MM.1S (cell line): ENCODE data around the gene CCL20.

Experiments used
- DNase-seq: peaks from one replicate; pipeline ENCODE4 v3.0.0-alpha.2; 2015
- H2AFZ ChIP-seq: fragments of 300-600 bp; sonication (generic); 2 replicates; pipeline ENCODE4 v1.6.0; 2016; ENCODE audit warnings: antibody characterized with exemption, low read length
- H3F3A ChIP-seq: fragments of 300-600 bp; sonication (generic); 2 replicates; pipeline ENCODE4 v1.6.1; 2016; ENCODE audit warnings: mild to moderate bottlenecking, antibody characterized with exemption, low read length, moderate library complexity, mixed read lengths; ENCODE audit not compliant: insufficient read depth
- H3K27ac ChIP-seq: fragments of 300-600 bp; sonication (generic); 2 replicates; pipeline ENCODE4 v1.5.1; 2016; ENCODE audit warnings: mild to moderate bottlenecking, low read length
- H3K27me3 ChIP-seq: fragments of 300-600 bp; sonication (generic); replicated peaks from 2 replicates; pipeline ENCODE4 v1.6.0; 2016; ENCODE audit warnings: low read length; ENCODE audit not compliant: insufficient read depth
- H3K36me3 ChIP-seq: fragments of 300-600 bp; sonication (generic); replicated peaks from 2 replicates; pipeline ENCODE4 v1.6.1; 2016; ENCODE audit warnings: mild to moderate bottlenecking, low read length, mixed read lengths; ENCODE audit not compliant: insufficient read depth
- H3K4me1 ChIP-seq: fragments of 300-600 bp; sonication (generic); 2 replicates; pipeline ENCODE4 v1.6.1; 2016; ENCODE audit warnings: low read length, mixed read lengths
- H3K4me2 ChIP-seq: fragments of 300-600 bp; sonication (generic); 2 replicates; pipeline ENCODE4 v1.6.0; 2016; ENCODE audit warnings: low read depth, low read length
- H3K4me3 ChIP-seq: fragments of 300-600 bp; sonication (generic); 2 replicates; pipeline ENCODE4 v1.5.1; 2016; ENCODE audit warnings: low read length, mixed read lengths
- H3K79me2 ChIP-seq: fragments of 300-600 bp; sonication (generic); 2 replicates; pipeline ENCODE4 v1.6.1; 2016; ENCODE audit warnings: mixed run types, low read length, mixed read lengths
- H3K9ac ChIP-seq: fragments of 300-600 bp; sonication (generic); 2 replicates; pipeline ENCODE4 v1.6.1; 2016; ENCODE audit warnings: low read length, mixed read lengths
- H3K9me2 ChIP-seq: fragments of 300-600 bp; sonication (generic); replicated peaks from 2 replicates; pipeline ENCODE4 v1.6.1; 2016; ENCODE audit warnings: mild to moderate bottlenecking, low read length, mixed read lengths; ENCODE audit not compliant: insufficient read depth
- H3K9me3 ChIP-seq: fragments of 300-600 bp; sonication (generic); replicated peaks from 2 replicates; pipeline ENCODE4 v1.6.1; 2016; ENCODE audit warnings: mild to moderate bottlenecking, low read length, mixed read lengths; ENCODE audit not compliant: insufficient read depth
- H4K20me1 ChIP-seq: fragments of 300-600 bp; sonication (generic); 2 replicates; pipeline ENCODE4 v1.6.1; 2016; ENCODE audit warnings: mild to moderate bottlenecking, low read length, moderate library complexity, mixed read lengths; ENCODE audit not compliant: insufficient read depth
- EZH2 ChIP-seq: fragments of 300-600 bp; sonication (generic); optimal IDR thresholded peaks from 2 replicates; pipeline ENCODE3; 2017; ENCODE audit warnings: low read depth, mild to moderate bottlenecking, antibody characterized with exemption, low read length, mixed read lengths
- EZH2phosphoT487 ChIP-seq: fragments of 300-600 bp; sonication (generic); IDR thresholded peaks from 2 replicates; pipeline ENCODE4 v1.6.1; 2018; ENCODE audit warnings: antibody characterized with exemption, low read length
- TF ChIP-seq, protein P1 (sequence below): fragments of 300-600 bp; sonication (generic); IDR thresholded peaks from 2 replicates; pipeline ENCODE4 v1.5.1; 2016; ENCODE audit warnings: antibody characterized with exemption, low read length, mixed read lengths

Gene CCL20

GRCh38 chr2:227822416-227823003, 8.9 kb downstream of the CCL20 start:
- Histone ChIP-seq H3K9ac (no peak overlapping the region), H3K4me3 (no peak overlapping the region), H3K4me1 (no peaks in the 10 kb centered on the region), H3K27me3 (no peaks in the 10 kb centered on the region), H4K20me1 (no peaks in the 10 kb centered on the region), H3K79me2 (no peaks in the 10 kb centered on the region), H3K27ac (no peak overlapping the region), H2AFZ (no peak overlapping the region), H3K36me3 (no peaks in the 10 kb centered on the region), H3F3A (no peaks in the 10 kb centered on the region), H3K4me2 (no peak overlapping the region), H3K9me2 (no peaks in the 10 kb centered on the region), H3K9me3 (no peaks in the 10 kb centered on the region)
- DNase-seq: no peak
- TF ChIP-seq EZH2 (no peak), EZH2phosphoT487 (no peak)
- TF ChIP-seq, protein P1, sequence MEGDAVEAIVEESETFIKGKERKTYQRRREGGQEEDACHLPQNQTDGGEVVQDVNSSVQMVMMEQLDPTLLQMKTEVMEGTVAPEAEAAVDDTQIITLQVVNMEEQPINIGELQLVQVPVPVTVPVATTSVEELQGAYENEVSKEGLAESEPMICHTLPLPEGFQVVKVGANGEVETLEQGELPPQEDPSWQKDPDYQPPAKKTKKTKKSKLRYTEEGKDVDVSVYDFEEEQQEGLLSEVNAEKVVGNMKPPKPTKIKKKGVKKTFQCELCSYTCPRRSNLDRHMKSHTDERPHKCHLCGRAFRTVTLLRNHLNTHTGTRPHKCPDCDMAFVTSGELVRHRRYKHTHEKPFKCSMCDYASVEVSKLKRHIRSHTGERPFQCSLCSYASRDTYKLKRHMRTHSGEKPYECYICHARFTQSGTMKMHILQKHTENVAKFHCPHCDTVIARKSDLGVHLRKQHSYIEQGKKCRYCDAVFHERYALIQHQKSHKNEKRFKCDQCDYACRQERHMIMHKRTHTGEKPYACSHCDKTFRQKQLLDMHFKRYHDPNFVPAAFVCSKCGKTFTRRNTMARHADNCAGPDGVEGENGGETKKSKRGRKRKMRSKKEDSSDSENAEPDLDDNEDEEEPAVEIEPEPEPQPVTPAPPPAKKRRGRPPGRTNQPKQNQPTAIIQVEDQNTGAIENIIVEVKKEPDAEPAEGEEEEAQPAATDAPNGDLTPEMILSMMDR: no peak

- Histone ChIP-seq H3K4me2 (no peak overlapping the region), H3K36me3 (no peaks in the 10 kb centered on the region), H3K27ac (no peak overlapping the region), H2AFZ (no peak overlapping the region), H3K9ac (no peak overlapping the region), H3F3A (no peaks in the 10 kb centered on the region), H3K9me2 (no peaks in the 10 kb centered on the region), H3K4me1 (no peaks in the 10 kb centered on the region), H3K9me3 (no peaks in the 10 kb centered on the region), H3K4me3 (no peak overlapping the region), H3K27me3 (no peaks in the 10 kb centered on the region), H4K20me1 (no peaks in the 10 kb centered on the region), H3K79me2 (no peaks in the 10 kb centered on the region)
- TF ChIP-seq, protein P1: no peak
- TF ChIP-seq EZH2phosphoT487 (no peak), EZH2 (no peak)
- DNase-seq: no peak
Measured at GRCh38 chr2:227823922-227824321, 10.3 kb downstream of the CCL20 start.

- no peak overlapping the region for H2AFZ ChIP-seq
- no peak overlapping the region for H3K27ac ChIP-seq
- TF ChIP-seq, protein P1: no peak
- no peak for TF ChIP-seq EZH2
- H4K20me1 ChIP-seq: no peaks in the 10 kb centered on the region
- no peak overlapping the region for H3K9ac ChIP-seq
- H3K4me2 ChIP-seq: no peak overlapping the region
- H3K27me3 ChIP-seq: no peaks in the 10 kb centered on the region
- H3K4me1 ChIP-seq: no peaks in the 10 kb centered on the region
- no peaks in the 10 kb centered on the region for H3K9me2 ChIP-seq
- no peaks in the 10 kb centered on the region for H3F3A ChIP-seq
- H3K9me3 ChIP-seq: no peaks in the 10 kb centered on the region
- no peaks in the 10 kb centered on the region for H3K36me3 ChIP-seq
- H3K4me3 ChIP-seq: no peak overlapping the region
- H3K79me2 ChIP-seq: no peaks in the 10 kb centered on the region
- DNase-seq: no peak
Measured at GRCh38 chr2:227824711-227825110, 11.1 kb downstream of the CCL20 start.
